GM21381 (cell line): ENCODE data around the gene C6orf47.
A peak's percentile ranks its signal among the peaks of the same experiment; 100 is the strongest.

ENCODE experiments used
- ATAC-seq: cut with Tn5 transposase; IDR thresholded peaks from one replicate; pipeline ENCODE4 v1.9.1; 2021; ENCODE audit warnings: mild to moderate bottlenecking, moderate library complexity; ENCODE audit not compliant: unreplicated experiment

The C6orf47 gene

DNA sequence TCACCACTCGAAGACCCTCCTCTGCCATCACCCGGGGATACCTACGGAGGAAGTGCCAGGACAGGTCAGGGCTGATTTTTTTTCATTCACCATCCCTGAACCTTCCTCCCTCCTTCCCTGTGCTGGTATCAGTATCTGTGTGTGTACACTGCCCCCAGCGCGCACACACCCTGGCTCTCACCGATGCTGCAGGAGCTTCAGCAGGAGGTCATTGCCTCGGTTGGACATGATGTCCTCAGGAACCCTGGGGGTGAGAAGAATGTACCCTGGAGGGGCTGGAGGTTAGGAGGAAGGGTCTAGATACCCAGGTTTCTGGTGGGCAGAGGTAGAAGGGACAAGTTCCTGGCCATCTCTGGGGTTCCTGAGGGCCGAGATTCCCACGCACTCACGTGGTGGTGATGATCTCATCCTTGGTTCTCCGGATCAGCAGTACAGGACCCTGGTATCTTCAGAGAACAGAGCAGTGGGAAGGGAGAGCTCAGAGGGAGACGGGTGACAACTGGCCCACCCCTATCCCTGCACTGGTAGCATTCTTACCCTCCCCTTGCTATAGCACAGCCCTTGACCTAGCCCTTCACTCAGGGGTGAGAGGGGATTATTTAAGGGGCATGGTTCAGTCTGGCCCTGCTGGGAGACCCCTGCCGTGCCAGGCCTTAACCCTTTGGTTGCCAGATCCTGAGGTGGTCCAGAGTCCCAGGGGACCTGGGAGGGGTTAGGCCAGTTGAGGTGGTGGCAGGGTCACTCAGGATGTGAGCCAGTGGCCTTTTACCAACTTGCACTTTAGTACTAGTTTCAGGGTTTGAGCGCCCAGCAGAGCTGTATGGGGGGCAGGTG lies 27.5 kb upstream of the C6orf47 start:
- ATAC-seq = no peak

DNA sequence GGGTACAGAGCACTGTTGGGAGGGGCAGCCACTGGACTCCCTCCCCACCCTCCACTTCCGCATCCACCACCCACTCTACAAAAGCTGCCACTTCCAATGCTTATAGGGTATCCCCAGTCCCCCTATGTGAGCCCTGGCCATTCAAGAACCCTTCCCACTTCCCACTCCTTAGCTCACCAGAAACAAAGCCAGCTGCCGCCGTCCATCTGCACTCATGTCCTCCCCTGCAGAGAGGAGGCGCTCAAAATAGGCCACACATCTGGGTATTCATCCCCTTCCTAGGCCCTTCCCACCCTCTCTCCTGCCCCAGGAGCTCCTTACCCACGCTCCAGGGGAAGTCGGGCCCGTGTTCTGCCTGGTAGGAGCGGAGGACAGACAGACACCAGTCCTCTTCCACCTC lies 26.7 kb upstream of the C6orf47 start:
- ATAC-seq = no peak

DNA sequence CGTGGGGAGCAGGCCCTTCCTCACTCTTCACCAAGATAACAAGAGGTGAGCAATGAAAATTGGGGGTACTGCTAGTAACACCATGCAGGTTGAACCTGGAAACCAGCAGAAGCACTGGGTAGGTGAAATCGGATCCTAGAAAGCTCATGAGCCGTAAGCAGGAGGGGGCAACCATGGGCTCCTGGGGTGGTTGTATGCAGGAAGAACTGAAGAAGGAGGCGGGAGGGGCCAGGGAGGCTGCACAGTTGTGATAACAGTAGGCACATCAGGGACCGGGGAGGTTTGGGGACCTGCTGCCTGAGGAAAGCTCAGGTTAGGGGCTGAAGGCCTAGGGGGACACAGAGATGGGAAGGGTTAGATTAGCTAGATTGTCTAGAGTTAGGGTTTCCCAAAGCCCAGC lies 25.9 kb upstream of the C6orf47 start:
- no peak for ATAC-seq

DNA sequence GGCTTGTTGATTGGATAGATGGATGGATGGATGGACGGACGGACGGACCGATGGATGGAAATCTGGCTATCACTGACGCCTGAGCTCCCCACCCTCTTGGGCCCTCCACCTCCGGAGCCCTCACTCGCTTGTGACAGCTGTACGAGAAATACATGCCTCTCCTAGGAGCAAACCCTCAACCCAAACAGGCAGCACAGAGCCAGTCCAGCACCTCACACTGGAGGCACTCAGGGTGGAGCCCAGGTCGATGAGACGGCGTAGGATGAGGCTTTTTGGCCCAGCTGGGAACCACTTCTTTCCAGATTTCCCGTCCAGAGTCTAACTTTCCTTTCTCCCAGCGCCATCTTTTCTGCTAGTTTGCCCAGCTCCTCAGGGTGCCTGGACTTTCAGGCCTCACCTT lies 23.0 kb upstream of the C6orf47 start:
- ATAC-seq = no peak

DNA sequence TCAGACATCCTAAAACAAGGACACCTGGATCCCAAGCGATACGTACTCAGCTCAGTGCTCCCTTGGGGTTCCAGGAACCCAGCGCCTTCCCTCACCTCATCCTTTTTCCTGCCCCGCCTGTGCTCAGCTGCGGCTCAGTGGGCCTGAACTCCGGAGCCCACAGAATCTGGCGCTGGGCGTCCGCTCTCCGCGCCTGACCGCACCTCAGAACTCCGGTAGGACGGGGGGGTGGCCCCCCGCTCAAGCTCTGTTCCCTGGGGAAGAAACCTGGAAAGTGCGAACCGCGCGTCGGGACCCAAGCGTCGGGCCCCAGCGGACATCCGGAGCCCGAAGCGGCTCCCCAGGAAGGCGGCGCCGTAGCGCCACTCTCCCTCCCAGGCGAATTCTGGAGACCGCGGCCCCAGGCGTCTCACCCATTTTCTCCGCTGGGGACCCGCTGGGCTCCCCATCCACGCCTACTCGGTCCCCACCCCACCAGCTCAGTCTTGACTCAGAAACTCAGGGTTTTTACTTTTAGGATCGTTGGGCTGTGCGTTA lies 20.6 kb upstream of the C6orf47 start:
- ATAC-seq = no peak

DNA sequence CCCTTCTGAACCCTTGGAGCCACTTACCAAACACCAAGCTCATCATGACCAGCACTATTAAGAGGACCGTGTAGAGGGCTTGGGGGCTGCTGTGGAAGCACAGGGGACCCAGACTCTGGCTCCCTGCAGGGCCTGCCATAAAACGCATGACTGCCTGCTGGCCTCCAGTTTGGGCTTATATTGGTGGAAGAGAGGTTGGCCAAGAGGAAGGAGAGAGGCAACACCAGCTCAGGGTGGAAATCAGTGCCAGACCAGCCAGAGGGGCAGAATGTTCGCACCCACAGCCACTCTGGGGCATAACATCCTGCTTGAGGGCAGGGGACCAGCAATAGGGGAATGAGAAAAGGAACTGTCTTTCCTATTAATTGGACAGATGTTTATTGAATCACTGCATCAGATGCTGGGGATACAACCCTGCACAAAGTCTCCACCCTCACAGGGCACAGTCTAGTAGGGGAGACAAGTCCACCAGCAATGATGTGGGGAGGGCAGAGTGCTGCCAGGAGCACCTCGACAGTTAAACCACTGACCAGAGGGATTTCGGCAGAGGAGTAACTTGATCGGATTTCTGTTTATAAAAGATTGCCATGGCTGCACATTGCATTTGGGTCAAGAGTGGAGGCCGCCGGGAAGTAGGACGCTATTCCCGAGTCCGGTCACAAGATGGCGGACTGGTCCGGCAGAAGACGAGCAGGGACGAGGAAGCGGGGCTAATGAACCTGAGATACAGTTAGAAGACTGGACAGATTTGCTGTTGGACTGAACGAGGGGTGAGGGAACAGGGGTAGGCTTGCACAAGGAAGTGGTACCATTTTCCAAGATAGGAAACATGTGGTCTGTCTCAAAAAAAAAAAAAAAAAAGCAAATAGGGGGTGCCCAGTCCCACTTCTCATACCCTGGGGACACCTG lies 19.9 kb upstream of the C6orf47 start, which contains the start of gene LY6G5C:
TSS of gene LY6G5C (minus strand) at position 842 of the 909 bp plus-strand sequence. CDS start at position 148, 694 bp downstream.
- no peak for ATAC-seq

DNA sequence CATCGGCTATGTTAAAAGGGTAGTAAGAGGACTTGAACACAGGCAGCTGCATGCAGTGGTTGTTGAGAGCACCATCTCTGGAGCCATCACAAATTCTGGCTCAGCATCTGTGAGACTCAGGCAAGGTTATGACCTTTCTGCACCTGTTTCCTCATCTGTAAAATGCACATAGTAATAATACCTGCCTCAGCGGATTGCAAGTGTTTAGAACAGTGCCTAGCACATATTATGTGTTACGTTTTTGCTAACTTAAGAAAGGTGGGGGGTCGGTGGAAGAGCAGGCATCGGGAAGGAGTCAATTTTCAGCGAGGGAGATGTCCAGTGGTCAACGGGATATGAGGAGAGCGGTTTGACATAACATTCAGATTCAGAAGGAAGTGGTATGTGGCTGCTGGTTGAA lies 17.4 kb upstream of the C6orf47 start:
- no peak for ATAC-seq

DNA sequence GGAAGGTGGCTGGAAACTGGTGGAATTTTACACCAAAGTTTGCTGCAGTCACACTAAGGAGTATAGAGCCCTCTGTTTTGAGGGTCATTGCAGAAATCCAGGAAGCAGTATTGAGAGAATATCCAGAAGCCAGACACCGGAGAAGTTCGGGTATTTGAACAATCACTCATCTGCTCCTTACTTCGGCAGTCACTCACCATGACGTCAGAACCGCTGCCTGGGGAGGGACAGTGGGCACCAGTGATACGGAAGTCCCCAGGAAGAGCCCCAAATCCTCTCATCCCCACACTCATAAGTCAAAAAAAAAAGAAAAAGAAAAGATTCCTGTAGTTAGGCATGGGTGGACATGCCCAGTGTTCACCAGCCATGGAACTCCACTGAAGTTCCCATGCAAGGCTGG lies 16.3 kb upstream of the C6orf47 start:
- ATAC-seq = no peak

DNA sequence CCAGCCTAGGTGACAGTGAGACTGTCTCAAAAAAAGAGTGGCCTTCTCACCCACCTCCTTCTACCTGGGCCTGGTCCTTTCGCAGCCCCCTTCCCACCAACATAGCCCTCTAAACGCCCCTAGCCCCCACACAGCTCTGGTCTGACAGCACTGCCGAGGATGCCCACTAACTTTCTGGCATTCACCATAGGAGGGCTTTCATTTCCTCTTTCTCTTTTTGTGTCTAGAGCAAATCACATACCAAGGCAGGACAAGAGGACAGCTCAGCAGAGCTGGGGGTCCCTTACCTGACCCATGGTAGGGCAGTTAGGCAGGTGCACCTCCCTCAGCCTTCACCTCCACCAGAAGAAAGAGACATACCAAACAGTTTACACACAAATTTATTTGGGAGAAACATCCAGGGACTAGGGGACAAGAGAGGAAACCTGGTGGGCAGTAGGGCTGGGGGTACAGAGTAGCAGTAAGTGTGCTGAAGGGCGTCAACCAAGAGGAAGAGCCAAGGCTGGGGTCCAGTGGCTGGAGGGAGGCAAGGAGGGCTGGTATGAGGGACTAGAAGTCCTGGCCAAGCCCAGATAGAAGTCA lies 15.8 kb upstream of the C6orf47 start:
- no peak for ATAC-seq

DNA sequence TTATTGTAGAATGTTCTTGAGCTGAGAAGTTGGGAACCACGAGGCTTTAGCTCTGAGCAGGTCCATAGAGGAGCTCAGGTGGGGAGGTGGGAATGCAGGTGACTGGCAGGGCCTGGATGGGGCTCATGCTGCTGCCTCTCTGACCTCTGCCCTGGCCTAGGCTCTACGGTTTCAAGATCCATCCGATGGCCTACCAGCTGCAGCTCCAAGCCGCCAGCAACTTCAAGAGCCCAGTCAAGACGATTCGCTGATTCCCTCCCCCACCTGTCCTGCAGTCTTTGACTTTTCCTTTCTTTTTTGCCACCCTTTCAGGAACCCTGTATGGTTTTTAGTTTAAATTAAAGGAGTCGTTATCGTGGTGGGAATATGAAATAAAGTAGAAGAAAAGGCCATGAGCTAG lies 9.1 kb upstream of the C6orf47 start, which contains the start of gene LY6G5B:
TSS of gene LY6G5B (plus strand) at position 301 of the 400 bp plus-strand sequence. CDS start 975 bp downstream, outside the sequence.
- no peak for ATAC-seq

DNA sequence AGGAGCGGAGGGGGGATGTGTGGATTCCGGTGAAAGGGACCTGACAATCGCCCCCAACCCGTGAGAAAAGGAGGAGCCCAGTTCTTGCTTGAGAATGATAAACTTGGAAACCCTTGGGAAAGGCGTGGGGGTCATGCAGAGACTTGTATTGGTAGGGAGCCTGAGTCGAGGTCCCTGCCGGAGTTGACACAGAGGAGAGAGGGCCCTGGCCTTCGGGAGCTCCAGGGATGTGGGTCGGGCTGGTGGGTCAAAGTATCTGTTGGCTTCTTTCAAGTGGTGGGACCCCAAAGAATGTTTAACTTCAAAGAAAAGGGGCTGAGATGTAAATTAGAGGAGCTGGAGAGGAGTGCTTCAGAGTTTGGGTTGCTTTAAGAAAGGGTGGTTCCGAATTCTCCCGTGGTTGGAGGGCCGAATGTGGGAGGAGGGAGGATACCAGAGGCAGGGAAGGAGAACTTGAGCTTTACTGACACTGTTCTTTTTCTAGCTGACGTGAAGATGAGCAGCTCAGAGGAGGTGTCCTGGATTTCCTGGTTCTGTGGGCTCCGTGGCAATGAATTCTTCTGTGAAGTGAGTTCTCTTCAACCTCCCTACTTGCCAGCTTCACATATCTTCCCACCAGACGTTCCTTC lies 5.9 kb upstream of the C6orf47 start:
- ATAC-seq = no peak

DNA sequence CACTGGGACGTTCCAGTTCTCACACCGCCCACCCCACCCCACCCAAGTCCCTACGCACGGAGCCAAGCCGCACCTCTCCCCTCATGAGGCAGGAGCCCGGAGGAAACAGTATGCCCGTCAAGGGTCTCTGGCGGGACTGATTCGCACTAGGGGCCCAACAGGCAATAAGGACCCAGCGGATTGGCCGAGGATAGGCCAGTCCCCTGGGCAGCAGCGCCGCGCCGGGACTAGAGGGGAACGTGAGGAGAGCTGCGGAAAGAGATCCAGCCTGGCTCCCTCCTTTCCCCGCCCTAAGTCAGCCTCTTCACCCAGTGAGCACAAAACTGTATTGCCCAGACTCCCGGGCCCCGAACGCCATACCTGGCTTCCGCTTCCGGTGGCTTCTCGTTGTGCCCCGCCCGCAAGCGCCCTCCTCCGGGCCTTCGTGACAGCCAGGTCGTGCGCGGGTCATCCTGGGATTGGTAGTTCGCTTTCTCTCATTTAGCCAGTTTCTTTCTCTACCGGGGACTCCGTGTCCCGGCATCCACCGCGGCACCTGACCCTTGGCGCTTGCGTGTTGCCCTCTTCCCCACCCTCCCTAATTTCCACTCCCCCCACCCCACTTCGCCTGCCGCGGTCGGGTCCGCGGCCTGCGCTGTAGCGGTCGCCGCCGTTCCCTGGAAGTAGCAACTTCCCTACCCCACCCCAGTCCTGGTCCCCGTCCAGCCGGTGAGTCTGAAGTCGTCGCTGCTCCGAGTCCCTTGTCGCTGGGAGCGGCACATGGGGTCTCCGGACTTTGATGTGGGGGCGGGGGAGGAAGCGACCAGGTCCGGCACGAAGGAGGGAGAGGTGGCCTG lies 5.1 kb upstream of the C6orf47 start, which contains the start of gene CSNK2B:
TSS of gene CSNK2B (plus strand) at position 580 of the 836 bp plus-strand sequence. CDS start 752 bp downstream, outside the sequence.
- ATAC-seq = peak; percentile 77

DNA sequence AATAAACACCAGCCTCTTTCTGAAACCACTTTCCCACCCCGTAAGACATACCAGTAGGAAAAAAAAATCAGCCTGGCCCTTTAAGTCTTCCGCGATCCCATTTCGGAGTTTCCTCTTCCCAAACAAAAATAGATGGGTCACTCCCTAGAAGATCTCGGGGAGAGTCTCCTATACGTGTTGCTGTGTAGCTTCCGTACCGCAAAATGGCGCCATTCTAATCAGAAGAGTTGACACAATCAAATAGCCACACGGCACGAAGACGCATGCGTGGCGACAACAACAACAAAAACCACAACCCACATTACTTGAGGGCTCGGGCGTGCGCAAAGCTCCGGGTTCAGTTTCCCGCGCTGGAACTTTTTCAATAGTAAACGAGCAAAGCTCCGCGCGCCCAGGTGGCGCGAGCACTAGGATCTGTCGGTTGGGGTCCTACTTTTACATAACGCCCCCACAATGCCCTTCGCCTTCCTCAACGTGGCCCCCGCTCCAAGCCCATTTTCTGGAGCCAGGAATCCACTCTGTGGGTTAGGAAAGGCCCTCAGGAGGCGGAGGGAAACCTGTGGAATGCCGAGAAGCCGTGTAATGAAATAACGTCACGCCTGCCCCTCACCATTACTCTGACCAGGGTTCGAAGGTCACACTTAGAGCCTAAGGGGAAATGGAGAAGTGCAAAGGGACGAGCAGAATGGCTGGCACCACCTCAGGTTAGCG lies 4.4 kb upstream of the C6orf47 start, which contains the start of gene GPANK1:
TSS of gene GPANK1 (minus strand) at position 208 of the 711 bp plus-strand sequence. CDS start 519 bp downstream, outside the sequence.
- ATAC-seq = peak; percentile 31

DNA sequence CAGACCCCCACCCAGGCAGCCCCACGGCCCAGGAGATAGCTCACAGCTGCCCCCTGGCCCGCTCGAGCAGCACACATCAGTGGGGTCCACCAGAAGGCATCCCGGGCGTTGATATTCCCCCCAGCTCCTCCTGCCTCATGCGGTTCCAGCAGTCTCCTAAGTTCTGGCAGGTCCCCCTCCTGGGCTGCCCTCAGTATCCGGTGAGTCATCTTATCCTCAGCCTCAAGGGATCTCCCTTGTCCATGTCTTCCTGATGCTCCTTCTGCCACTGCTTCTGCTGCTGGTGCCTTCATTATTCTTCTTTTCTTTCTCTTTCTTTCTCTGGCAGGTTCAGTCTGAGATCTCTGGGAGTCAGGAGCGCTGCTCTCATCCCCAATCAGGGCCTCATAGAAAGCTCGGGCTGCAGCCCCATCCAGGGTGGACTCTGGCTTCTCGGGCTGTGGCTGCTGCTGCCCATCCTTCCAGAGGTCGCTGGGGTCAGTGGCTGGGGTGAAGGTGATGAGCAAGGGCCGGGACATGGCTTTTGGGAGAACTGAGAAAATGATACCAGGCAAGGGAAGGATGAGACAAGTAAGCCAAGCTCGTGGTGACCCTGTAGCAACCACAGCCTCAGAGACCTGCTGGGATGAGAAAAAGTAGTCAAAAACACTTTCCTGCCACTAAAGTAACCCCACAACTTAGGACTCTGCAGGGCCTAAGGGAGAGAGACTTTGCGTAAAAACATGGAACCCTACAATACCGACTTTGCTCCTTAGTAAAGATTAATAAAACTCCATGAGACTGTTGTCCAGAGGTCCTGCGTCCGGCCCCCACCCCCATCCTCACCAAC lies 3.6 kb upstream of the C6orf47 start:
- no peak for ATAC-seq

DNA sequence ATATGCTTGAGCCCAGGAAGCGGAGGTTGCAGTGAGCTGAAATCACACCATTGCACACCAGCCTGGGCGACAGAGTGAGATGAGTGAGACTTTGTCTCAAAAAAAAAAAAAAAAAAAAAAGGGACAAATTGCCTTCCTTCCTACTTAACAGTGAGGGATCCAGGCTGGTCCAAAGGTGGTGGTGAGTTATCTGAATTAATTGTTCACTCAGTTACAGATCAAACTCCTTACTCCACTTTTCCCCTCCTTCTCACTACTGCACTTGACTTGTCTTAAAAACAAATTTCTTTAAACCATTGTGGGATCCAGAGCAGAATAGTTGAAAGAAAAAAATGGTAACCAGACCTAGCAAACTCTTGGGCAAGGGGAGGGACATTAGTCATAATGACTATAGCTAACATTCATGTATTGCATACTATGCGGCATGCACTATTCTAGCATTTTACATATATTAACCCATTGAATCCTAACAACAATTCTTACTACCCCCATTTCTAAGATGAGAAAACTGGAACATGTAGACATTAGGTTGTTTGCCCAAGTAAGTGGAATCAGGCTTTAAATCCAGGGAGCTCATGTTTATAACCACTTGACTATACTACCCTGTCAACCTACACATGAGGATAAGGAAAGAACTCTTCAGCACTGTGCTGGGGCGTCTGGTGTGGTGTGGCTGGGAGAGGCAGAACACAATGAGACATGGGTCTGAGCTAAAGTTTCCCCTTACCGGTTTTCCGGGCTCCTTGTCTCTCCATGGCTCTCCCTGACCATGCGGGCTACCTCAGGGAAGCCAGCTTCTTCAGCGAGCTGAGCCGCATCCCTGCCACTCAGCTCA lies 2.8 kb upstream of the C6orf47 start:
- ATAC-seq = no peak

DNA sequence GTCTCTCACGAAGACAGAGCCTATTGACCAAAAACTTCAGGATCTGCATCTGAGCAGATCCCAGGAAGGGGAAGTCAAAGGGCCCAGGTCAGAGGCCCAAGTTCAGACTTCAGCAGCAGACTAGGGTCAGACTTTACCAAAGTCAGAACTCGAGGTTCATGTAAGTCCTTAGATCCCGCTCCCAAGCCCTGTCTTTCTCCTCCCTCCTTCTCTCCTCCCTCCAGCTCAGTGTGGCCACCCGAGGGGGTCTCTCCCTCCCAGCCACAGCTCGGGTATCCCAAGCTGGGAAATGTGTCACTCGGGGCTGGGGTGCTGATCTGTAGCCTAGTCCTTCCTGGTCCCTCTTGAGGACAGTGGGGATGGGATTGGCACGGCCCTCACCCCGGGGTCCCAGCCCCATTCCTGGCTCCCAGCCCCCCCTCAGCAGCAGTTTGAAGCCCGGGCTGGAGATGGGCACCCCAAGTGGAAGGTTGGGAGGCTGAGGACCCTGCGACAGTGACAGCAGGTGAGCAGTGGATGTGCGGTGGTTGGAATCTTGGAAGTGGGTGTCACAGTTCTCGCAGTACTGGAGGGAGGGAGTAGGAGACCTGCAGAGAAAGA lies 1.6 kb upstream of the C6orf47 start:
- no peak for ATAC-seq
